HAP-1 (cell line): ENCODE results near the gene PTH1R.
A peak's percentile ranks its signal among the peaks of the same experiment; 100 is the strongest.

Source experiments
- DNase-seq, 2 experiments: peaks; one replicate each; pipeline ENCODE4 v3.0.0-alpha.2; 2016 to 2020; ENCODE audit warnings: low spot score in 2 of 2
- H3K27me3 ChIP-seq: fragments of 250-450 bp; sonication (Bioruptor Pico); 2 replicates; pipeline ENCODE4 v1.5.1; 2020; ENCODE audit warnings: low read depth, mild to moderate bottlenecking, moderate library complexity
- H3K36me3 ChIP-seq: fragments of 250-450 bp; sonication (Bioruptor Pico); replicated peaks from 2 replicates; pipeline ENCODE4 v1.5.1; 2020; ENCODE audit warnings: mild to moderate bottlenecking
- H3K4me1 ChIP-seq: fragments of 250-450 bp; sonication (Bioruptor Pico); 2 replicates; pipeline ENCODE4 v1.5.1; 2020; ENCODE audit warnings: mild to moderate bottlenecking
- H3K4me3 ChIP-seq: fragments of 250-450 bp; sonication (Bioruptor Pico); 2 replicates; pipeline ENCODE4 v1.5.1; 2020; ENCODE audit warnings: mild to moderate bottlenecking, moderate library complexity
- H3K9me3 ChIP-seq: fragments of 250-450 bp; sonication (Bioruptor Pico); 2 replicates; pipeline ENCODE4 v1.5.1; 2020; ENCODE audit warnings: mild to moderate bottlenecking, moderate library complexity
- in situ Hi-C: fragments of 300-500 bp; cut with MboI; formaldehyde crosslinking; loops from 3 replicates; pipeline ENCODE4 v1.14.3; 2020; ENCODE audit warnings: low sequenced_read_pairs, inconsistent platforms, mixed read lengths

PTH1R gene

GRCh38 chr3:46853441-46854415 lies 23.8 kb upstream of the PTH1R start:
- in situ Hi-C loops, result no loop called here
- DNase-seq, result peak in 1 of 2 experiments; percentile 5
- Histone ChIP-seq H3K9me3 (no peaks in the 10 kb centered on the region), H3K4me1 (no peaks in the 10 kb centered on the region), H3K4me3 (no peak overlapping the region), H3K27me3 (no peaks in the 10 kb centered on the region; the same call in 1 of the 2 replicates), H3K36me3 (no peaks in the 10 kb centered on the region)

DNA sequence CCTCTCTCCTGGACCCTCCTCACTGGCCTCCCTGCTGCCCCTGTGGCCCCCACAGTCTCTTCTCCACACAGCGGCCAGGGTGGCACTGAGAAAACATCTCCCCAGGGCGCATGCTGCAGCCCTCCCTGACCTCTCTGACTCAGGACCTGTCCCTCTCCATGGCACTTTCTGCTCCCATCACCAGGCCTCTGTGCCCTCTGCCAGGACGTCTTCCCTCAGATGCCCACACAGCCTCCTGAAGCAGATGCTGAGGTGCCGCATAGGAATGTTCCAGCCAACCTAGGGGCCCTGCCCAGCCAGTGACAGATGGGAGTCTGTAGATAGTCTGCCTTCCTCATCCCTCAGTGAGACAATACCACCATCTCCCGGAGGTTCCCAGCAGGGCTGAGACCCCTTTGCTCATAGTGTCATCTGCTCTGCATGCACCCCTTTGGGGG lies 22.9 kb upstream of the PTH1R start:
- H3K27me3 ChIP-seq, result no peaks in the 10 kb centered on the region; the same call in 1 of the 2 replicates
- peak in 1 of 2 experiments; percentile 3 for DNase-seq
- in situ Hi-C loops, result no loop called here
- no peak overlapping the region for H3K4me3 ChIP-seq
- H3K4me1 ChIP-seq, result no peaks in the 10 kb centered on the region
- no peaks in the 10 kb centered on the region for H3K9me3 ChIP-seq
- no peaks in the 10 kb centered on the region for H3K36me3 ChIP-seq

DNA sequence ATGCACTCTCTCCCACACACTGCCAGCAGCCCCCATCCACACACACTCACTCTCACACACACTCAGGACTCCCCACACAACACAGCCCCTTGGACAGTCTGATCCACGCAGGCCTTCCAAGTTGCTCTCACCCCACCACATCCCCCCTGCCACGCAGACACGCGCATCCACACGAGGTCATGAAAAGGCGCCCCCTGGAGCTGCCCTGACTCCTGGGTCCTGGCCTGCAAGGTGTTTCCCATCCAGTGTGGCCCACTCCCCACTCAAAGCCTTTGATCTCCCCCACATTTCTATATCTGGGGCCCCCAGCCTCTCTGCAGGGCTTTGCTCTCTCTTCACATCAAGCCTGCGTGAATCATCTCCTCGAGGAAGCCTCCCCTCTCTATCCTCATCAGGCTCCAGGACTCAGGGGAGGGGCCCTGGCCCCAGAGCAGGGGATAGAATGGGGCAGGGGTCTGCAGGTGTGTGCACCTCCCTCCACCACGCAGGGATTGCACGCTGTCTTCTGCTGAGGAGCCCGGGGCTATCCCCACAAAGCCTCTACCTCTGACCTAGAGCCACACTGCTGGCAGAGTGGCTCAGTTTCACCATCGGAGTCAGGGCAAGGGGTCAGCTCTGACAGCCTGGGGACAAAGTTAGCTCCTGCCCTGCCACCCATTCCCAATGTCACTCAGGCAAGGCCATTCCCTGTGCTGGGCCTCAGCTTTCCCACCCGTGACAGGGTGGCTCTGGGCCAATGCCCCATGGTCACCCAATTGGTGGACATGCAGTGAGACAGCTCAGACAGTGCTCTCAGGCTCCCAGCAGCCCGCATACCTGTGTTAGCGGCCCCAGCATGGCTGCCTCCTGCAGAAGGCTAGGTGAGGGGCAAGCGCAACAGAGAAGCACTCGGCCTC lies 20.7 kb upstream of the PTH1R start:
- Histone ChIP-seq H3K4me3 (no peak overlapping the region), H3K27me3 (no peaks in the 10 kb centered on the region; the same call in 1 of the 2 replicates), H3K4me1 (no peaks in the 10 kb centered on the region), H3K36me3 (no peaks in the 10 kb centered on the region), H3K9me3 (no peaks in the 10 kb centered on the region)
- no peak for DNase-seq
- in situ Hi-C loops, result no loop called here

GRCh38 chr3:46857485-46858341 lies 19.8 kb upstream of the PTH1R start:
- no peak overlapping the region for H3K4me3 ChIP-seq
- no peaks in the 10 kb centered on the region for H3K36me3 ChIP-seq
- H3K4me1 ChIP-seq, result no peaks in the 10 kb centered on the region
- H3K27me3 ChIP-seq, result no peaks in the 10 kb centered on the region; the same call in 1 of the 2 replicates
- no peak for DNase-seq
- H3K9me3 ChIP-seq, result no peaks in the 10 kb centered on the region
- in situ Hi-C loops, result no loop called here

DNA sequence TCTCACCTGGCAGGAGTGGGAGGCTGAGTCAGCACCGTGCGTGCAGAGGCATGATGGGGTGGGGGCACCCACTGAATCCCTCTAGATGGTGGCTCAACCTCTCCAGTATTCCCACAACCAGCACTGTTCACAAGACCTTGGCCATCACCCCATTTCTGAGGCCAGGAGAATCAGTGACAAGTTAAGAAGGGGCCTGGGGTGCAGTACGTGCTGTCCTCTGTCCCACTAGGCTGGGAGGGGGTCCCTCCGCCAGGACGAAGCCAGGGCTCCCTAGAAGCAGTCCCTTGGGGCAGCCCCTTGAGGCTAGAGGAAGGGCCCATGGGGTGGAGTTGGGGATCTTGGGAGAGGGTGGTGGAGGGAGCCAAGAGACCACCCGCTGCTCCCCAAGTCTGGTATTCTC lies 19.1 kb upstream of the PTH1R start:
- Histone ChIP-seq H3K36me3 (no peaks in the 10 kb centered on the region), H3K4me1 (no peaks in the 10 kb centered on the region), H3K27me3 (no peaks in the 10 kb centered on the region; the same call in 1 of the 2 replicates), H3K9me3 (no peaks in the 10 kb centered on the region), H3K4me3 (no peak overlapping the region)
- in situ Hi-C loops, result no loop called here
- DNase-seq, result no peak

GRCh38 chr3:46859001-46859710 lies 18.4 kb upstream of the PTH1R start:
- no peaks in the 10 kb centered on the region for H3K4me1 ChIP-seq
- DNase-seq, result no peak
- in situ Hi-C loops, result no loop called here

GRCh38 chr3:46860017-46860809 lies 17.3 kb upstream of the PTH1R start:
- H3K9me3 ChIP-seq, result no peaks in the 10 kb centered on the region
- peak in 1 of 2 experiments; percentile 66 for DNase-seq
- H3K36me3 ChIP-seq, result no peaks in the 10 kb centered on the region
- H3K4me3 ChIP-seq, result no peak overlapping the region
- in situ Hi-C loops, result no loop called here
- H3K27me3 ChIP-seq, result no peaks in the 10 kb centered on the region; the same call in 1 of the 2 replicates
- no peaks in the 10 kb centered on the region for H3K4me1 ChIP-seq

More at GRCh38 chr3:46859001-46859710, 18.4 kb upstream of the PTH1R start:
- Histone ChIP-seq H3K4me3 (no peak overlapping the region), H3K36me3 (no peaks in the 10 kb centered on the region), H3K27me3 (no peaks in the 10 kb centered on the region; the same call in 1 of the 2 replicates), H3K9me3 (no peaks in the 10 kb centered on the region)

DNA sequence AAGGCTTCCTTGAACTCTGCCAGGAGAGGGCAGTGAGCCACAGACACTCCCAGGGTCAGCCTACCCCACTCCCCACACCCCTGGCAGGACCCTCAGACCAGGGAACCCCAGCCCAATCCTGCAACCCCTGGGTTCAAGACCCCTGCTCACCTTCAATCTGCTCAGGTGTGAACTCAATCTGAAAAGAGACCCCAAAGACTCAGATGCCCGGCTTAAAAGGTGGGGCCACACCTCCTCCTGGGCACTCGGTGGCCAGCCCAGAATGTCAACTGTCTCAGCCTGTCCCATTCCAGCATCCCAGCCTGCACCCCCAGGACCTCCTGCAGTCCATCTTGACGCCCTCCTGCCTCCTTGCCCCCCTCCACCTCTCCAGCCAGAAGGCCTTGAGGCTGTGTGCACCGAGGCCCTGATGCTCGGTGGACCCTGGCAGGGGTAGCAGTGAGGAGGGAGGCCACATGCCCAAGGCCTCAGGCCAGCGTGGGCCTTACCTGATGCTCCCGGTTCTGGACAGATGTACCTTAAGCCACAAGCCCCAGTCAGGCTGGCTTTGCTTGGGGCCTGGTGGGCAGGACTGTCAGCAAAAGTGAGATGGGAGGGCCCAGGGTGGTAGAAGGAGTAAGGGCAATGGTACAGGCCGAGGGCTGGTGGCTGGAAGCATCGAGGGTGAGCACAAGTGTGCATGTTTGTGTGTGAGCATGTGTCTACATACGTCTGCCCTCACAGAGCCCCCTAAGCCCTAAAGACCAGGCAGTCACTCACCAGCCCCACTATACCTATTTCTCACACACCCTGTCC lies 16.5 kb upstream of the PTH1R start:
- in situ Hi-C loops, result no loop called here
- H3K36me3 ChIP-seq, result no peaks in the 10 kb centered on the region
- no peaks in the 10 kb centered on the region for H3K9me3 ChIP-seq
- H3K4me3 ChIP-seq, result no peak overlapping the region
- no peaks in the 10 kb centered on the region; the same call in 1 of the 2 replicates for H3K27me3 ChIP-seq
- peak in 1 of 2 experiments; percentile 3 for DNase-seq
- no peaks in the 10 kb centered on the region for H3K4me1 ChIP-seq

DNA sequence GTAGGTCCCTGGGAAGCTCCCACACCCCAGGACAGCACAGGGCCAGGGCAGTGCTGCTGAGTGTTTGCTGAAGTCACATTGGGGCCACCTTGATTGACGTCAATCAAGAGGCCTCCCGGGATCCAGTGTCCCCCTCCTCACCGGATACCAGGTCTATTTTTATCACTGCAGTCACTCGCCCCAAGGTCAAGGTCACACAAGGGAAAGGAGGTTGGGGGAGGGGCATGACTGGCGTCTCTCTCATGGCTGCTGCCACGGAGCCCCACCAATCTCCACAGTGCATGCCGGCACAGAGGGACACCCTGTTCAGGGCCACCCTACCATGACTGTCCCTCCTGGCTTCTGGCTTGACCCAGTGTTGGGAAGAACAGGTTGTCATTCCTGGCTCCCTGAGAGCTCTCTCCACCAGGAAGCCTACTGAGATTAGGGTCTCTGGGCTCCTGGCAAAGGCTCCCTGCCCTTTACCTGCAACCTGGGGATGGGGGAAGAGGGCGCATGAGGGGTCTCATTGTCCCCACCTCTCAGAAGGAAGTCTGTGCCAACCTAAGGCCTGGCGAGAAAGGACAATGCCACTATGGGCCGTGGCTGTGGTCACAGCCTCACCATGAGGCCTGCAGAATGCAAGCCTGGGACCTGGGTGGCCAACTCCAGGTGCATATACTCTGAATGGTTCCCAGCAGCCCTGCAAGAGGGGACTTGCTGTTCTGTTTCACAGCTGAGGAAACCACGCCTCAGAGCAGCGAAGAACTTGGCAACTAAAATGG lies 15.7 kb upstream of the PTH1R start:
- in situ Hi-C loops, result no loop called here
- H3K36me3 ChIP-seq, result no peaks in the 10 kb centered on the region
- no peaks in the 10 kb centered on the region for H3K9me3 ChIP-seq
- H3K4me3 ChIP-seq, result no peak overlapping the region
- H3K27me3 ChIP-seq, result no peaks in the 10 kb centered on the region; the same call in 1 of the 2 replicates
- DNase-seq, result no peak
- H3K4me1 ChIP-seq, result no peaks in the 10 kb centered on the region

GRCh38 chr3:46862369-46863025 lies 15.0 kb upstream of the PTH1R start:
- no peaks in the 10 kb centered on the region for H3K27me3 ChIP-seq
- H3K36me3 ChIP-seq, result no peaks in the 10 kb centered on the region
- H3K4me1 ChIP-seq, result no peaks in the 10 kb centered on the region
- H3K9me3 ChIP-seq, result no peaks in the 10 kb centered on the region
- in situ Hi-C loops, result no loop called here
- DNase-seq, result no peak
- H3K4me3 ChIP-seq, result no peak overlapping the region
